Right cardiac atrium (tissue), 5 donors: Measurements from ENCODE around the gene ADCY7. TPM values are rescaled to one million over a fixed set of nuclear protein-coding genes. Genes with fewer than 3 reads are reported as not detected.
A peak's percentile ranks its signal among the peaks of the same experiment; 100 is the strongest.

Experiments
- ATAC-seq, 2 donors: fragments of 200-7000 bp; cut with Tn5 transposase; one replicate each; pipeline versions ENCODE4 v1.8.0 to v1.9.1; 2020; ENCODE audit warnings: moderate library complexity in 2 of 2, mild to moderate bottlenecking in 1 of 2
- DNase-seq, 3 donors: peaks; one replicate each; pipeline ENCODE4 v3.0.0-alpha.2; 2020
- H3K27ac ChIP-seq: one replicate; pipeline ENCODE4 v1.5.1; 2013; ENCODE audit warnings: mild to moderate bottlenecking, low read length, control low read depth, moderate library complexity
- H3K27me3 ChIP-seq: one replicate; pipeline ENCODE4 v1.6.1; 2013; ENCODE audit not compliant: control insufficient read depth, insufficient read depth
- H3K4me1 ChIP-seq: one replicate; pipeline ENCODE4 v1.6.1; 2013; ENCODE audit warnings: low read length; ENCODE audit not compliant: control insufficient read depth, insufficient read depth
- H3K4me3 ChIP-seq: one replicate; pipeline ENCODE4 v1.5.1; 2013; ENCODE audit warnings: low read length, control low read depth
- H3K9me3 ChIP-seq: one replicate; pipeline ENCODE4 v1.6.1; 2013; ENCODE audit warnings: low read length; ENCODE audit not compliant: control insufficient read depth
- WGBS: extraction: QIAGEN DNeasy Blood & Tissue Kit; methylation state at CpG from one replicate; pipeline ENCODE4 v1.1.7; 2013; 5-methylcytosine and 5-hydroxymethylcytosine counted together
- intact Hi-C, 4 donors: fragments of 100-400 bp; cut with DNase I; formaldehyde crosslinking; loops; one replicate each; pipeline versions ENCODE4 v1.11.0 to v1.14.0; 2022 to 2023
- polyA plus RNA-seq: library from polyadenylated mRNA; stranded (reverse); fragments of 200-250 nt; gene quantifications from one replicate; pipeline ENCODE4 v1.2.3, GENCODE V29; 2013
- total RNA-seq, 4 donors: library from RNA; stranded (reverse); fragmentation: NEBNext Ultra II Directional; extraction: Animal tissue kit (Norgen Biotek cat#: 25700); gene quantifications; one replicate each; pipeline ENCODE4 v1.2.1, GENCODE V29; 2021
- donor health status: healthy with polysubstance abuse.
- donor health status: DM: no; HTN: yes; CAD: no.
- donor health status: DM: no; HTN: no; CAD: no.
- donor health status: DM: no; HTN: yes; CAD: no; lungs with severe emphysema.
- donor health status: DM: yes; HTN: yes; CAD: no.

ADCY7 gene
- total and polyA plus RNA-seq, 5 donors: 4.8 to 21.2 (median 17.6) TPM

DNA sequence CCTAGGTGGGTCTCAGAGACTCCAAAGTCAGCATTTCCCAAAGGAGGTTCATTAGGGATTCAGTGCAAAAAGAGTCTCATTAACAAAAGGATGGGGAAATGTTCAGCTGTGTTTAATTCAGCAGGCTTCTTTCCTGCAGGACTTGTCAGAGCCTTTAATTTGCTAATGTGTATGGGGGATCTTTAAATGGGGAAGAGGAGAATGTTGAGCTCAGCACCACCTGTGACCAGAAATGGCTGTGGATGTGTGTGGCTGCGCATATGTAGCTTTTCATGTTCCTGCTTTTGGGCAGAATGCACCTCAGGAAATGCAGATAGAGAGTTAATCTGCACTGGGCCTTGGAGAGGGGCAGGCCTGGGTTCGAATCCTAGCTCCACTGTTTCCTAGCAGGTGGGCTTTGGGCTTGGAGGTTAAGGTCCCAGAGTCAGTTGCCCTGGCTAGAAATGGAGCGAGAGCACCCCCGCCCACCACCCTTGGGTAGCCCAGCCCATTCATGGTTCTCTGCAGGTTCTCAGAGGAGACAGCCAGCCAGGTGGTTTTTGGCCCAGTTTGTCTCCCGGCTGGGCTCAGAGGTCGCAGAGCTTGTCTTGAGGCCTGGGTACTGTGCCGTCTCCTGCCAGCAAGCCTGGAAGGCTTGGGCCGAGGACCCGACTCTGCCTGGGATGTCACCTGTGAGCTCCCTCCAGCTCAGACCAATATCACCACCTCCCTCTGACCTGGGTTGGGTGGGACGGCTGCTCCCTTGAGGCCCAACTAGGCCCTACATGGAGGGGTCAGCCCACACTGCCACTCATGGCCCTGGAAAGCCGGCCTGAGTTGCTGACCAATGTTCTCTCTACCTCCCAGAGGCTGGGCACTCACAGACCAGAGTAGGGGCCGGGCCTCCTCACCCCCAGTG lies 9.3 kb downstream of the ADCY7 start:
- DNase-seq: peak in 2 of 3 donors; percentile 31 to 49
- no peaks in the 10 kb centered on the region for H3K9me3 ChIP-seq
- intact Hi-C loops: no loop called here
- ATAC-seq: no peak
- H3K27me3 ChIP-seq: no peaks in the 10 kb centered on the region
- H3K27ac ChIP-seq: no peak overlapping the region
- WGBS: 79% methylated on average over 12 of the region's 12 CpGs
- no peaks in the 10 kb centered on the region for H3K4me1 ChIP-seq
- H3K4me3 ChIP-seq: no peak overlapping the region

DNA sequence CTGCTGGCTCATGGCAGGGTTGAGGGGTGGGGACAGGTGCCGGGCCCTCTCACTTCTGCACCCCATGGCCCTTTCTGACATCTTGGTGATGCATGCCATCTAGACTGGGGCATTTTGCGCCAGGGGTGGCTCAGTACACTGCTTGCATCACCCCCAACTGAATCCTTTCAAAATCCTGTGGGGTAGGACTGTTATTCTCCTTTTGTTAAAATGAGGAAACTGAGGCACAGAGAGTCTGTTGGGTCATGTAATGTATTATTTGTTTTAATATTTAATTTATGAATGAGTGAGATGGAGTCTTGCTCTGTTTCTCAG lies 9.9 kb downstream of the ADCY7 start:
- H3K4me1 ChIP-seq: no peaks in the 10 kb centered on the region
- DNase-seq: no peak
- no peak overlapping the region for H3K27ac ChIP-seq

GRCh38 chr16:50276801-50277555 lies 10.6 kb downstream of the ADCY7 start:
- H3K27ac ChIP-seq: no peak overlapping the region
- intact Hi-C loops: no loop called here
- no peaks in the 10 kb centered on the region for H3K9me3 ChIP-seq
- WGBS: 92% methylated on average over 4 of the region's 4 CpGs
- no peak for ATAC-seq
- H3K27me3 ChIP-seq: no peaks in the 10 kb centered on the region
- H3K4me1 ChIP-seq: no peaks in the 10 kb centered on the region
- no peak for DNase-seq
- no peak overlapping the region for H3K4me3 ChIP-seq

More for the DNA sequence above, 9.9 kb downstream of the ADCY7 start:
- intact Hi-C loops: no loop called here
- H3K9me3 ChIP-seq: no peaks in the 10 kb centered on the region
- 88% methylated on average over 2 of the region's 2 CpGs for WGBS
- H3K27me3 ChIP-seq: no peaks in the 10 kb centered on the region
- no peak for ATAC-seq
- no peak overlapping the region for H3K4me3 ChIP-seq

DNA sequence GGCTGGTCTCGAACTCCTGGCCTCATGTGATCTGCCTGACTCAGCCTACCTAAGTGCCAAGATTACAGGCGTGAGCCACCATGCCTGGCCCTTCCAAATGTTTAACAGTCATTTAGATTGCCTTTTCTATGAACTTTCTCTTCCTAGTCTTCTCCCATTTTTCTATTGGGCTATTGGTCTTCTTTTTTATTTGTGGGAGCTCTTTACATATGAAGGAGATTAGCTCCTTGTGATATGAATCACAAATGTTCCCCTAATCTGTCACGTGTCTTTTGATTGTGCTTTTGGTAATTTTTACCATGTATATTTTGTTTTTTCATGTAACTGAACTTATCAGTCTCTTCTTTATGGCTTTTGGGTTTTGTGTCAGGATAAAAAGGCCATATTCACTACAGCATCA lies 11.9 kb downstream of the ADCY7 start:
- Histone ChIP-seq H3K27ac (no peak overlapping the region), H3K4me1 (peaks cover 3% of the 10 kb centered on the region), H3K4me3 (no peak overlapping the region), H3K9me3 (no peaks in the 10 kb centered on the region), H3K27me3 (no peaks in the 10 kb centered on the region)
- ATAC-seq (no peak), DNase-seq (no peak)
- intact Hi-C loops: no loop called here
- 58% methylated on average over 3 of the region's 3 CpGs for WGBS

DNA sequence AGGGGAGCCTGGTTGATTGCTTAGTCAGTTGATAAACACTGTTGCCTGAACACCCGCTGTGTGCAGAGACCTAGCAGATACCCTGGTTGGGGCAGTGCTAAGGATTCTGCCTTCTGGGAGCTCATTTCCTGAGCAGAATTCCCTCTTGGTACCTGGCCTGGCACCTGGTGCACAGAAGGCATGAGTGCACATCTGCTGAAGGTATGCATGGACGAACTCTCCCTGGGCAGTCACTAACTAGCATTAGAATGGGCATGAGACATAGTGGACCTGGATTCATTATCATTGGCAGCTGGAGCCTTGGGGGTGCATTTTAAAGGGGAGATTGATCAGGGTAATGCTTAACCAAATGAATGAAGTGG lies 13.1 kb downstream of the ADCY7 start:
- peaks cover 3% of the 10 kb centered on the region for H3K4me1 ChIP-seq
- no peaks in the 10 kb centered on the region for H3K9me3 ChIP-seq
- no peak overlapping the region for H3K27ac ChIP-seq

DNA sequence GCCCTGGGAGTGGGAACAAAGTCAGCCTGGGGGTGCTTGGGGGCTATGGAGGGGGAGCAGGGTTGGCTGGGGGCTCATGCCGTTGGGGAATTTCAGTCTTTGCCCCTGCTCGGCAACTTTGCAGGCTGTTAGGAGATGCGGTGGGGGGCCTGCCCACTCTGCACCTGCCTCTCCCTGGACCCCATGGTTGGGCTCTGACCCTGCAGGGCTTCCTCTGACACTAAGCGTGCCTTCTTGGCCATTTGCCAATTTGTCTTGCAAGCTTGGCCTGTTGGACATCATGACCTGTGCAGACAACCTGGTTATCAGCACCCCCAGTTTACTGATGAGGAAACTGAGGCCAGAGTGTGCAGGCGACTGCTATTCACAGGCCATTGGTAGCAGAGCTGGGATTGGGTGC lies 14.6 kb downstream of the ADCY7 start:
- intact Hi-C loops: no loop called here
- H3K27me3 ChIP-seq: no peaks in the 10 kb centered on the region
- H3K27ac ChIP-seq: no peak overlapping the region
- peaks cover 3% of the 10 kb centered on the region for H3K4me1 ChIP-seq
- no peaks in the 10 kb centered on the region for H3K9me3 ChIP-seq
- no peak overlapping the region for H3K4me3 ChIP-seq
- DNase-seq: peak; percentile 15 to 47 (median 28)
- no peak for ATAC-seq
- 93% methylated on average over 5 of the region's 5 CpGs for WGBS

More for the DNA sequence above, 13.1 kb downstream of the ADCY7 start:
- intact Hi-C loops: no loop called here
- no peak for ATAC-seq
- 60% methylated on average over 2 of the region's 2 CpGs for WGBS
- peak in 1 of 3 donors; percentile 7 for DNase-seq
- H3K27me3 ChIP-seq: no peaks in the 10 kb centered on the region
- H3K4me3 ChIP-seq: no peak overlapping the region

- DNase-seq (peak; percentile 13 to 58 (median 57)), ATAC-seq (no peak)
- Histone ChIP-seq H3K4me1 (peaks cover 3% of the 10 kb centered on the region), H3K9me3 (no peaks in the 10 kb centered on the region), H3K27ac (no peak overlapping the region), H3K4me3 (no peak overlapping the region), H3K27me3 (no peaks in the 10 kb centered on the region)
- intact Hi-C loops: no loop called here
- 66% methylated on average over 21 of the region's 21 CpGs for WGBS
These were observed 15.1 kb downstream of the ADCY7 start for GRCh38 chr16:50281391-50282009.

DNA sequence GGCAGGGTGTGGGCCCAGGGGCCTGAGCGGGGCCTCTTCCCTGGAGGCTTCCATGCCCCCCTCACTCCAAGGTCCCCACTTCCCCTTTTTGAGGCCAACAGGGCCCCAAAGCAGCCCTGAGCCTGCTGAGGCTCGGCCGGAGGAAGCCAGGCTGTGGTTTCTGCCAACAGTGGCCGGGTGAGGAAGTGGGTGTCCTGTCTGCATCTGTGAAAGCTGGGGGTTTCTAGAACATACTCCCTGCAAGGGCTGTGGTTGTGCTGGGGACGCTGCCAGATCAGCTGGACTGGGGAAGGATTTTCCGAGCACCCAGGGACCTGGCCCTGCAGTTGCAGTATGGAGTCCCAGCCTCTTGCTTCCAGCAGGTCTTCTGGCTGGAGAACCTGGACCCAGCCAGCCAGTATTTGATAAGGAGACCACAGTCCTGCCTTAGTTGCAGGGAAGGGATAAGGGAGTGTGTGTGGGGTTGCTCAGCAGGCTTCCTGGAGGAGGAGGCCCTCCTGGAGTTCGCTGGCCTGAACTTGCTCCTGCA lies 15.7 kb downstream of the ADCY7 start:
- intact Hi-C loops: no loop called here
- ATAC-seq (peak; percentile 69 to 77), DNase-seq (peak; percentile 77 to 93 (median 90))
- 36% methylated on average over 7 of the region's 7 CpGs for WGBS
- Histone ChIP-seq H3K4me3 (no peak overlapping the region), H3K27ac (no peak overlapping the region), H3K4me1 (peaks cover 3% of the 10 kb centered on the region), H3K9me3 (no peaks in the 10 kb centered on the region), H3K27me3 (no peaks in the 10 kb centered on the region)

DNA sequence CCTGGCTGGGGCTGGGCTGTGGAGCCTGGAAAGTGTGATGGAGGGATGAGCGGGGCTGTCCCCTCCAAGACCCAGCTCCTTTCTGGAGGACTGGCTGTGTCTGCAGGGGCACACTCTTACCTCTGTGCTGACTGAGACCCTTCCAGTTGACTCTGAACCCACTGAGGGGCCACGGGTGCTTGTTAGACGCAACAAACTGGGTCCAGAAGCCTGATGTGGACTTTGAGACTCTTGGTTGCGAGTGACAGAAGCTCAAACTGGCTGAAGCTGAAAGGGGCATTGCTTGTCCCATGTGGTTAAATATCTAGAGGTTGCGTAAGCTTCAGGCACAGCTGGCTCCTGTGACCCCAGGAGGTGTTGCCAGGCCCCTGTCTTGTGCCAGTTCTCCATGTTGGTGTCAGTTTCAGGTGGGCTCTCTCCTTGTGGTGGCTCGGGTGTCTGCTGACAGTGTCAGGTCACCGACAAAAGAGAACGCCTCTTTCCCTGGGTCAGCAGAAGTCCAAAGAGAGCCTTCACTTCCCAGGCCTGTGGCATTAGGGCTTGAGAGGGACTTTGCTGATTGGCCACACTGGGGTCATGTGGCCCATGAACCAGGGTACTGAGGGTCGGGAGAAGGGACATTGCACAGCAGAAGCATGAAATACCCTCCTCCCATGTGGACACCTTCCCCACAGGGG lies 16.7 kb downstream of the ADCY7 start:
- Histone ChIP-seq H3K27ac (no peak overlapping the region), H3K4me1 (peaks cover 3% of the 10 kb centered on the region), H3K27me3 (no peaks in the 10 kb centered on the region), H3K4me3 (no peak overlapping the region), H3K9me3 (no peaks in the 10 kb centered on the region)
- intact Hi-C loops: no loop called here
- no peak for ATAC-seq
- WGBS: 77% methylated on average over 9 of the region's 9 CpGs
- DNase-seq: peak; percentile 20 to 43 (median 42)

- WGBS: 50% methylated on average over 14 of the region's 14 CpGs
- DNase-seq: peak; percentile 61 to 87 (median 78)
- intact Hi-C loops: no loop called here
- H3K4me1 ChIP-seq: peaks cover 3% of the 10 kb centered on the region
- peak; percentile 47 to 74 for ATAC-seq
- H3K27ac ChIP-seq: no peak overlapping the region
- H3K9me3 ChIP-seq: no peaks in the 10 kb centered on the region
- no peak overlapping the region for H3K4me3 ChIP-seq
- no peaks in the 10 kb centered on the region for H3K27me3 ChIP-seq
These were observed 18.0 kb downstream of the ADCY7 start for GRCh38 chr16:50284131-50284911.
